ENCODE data around the gene MGST2.

Gene MGST2

GRCh38 chr4:139712882-139713281 is 47.3 kb downstream of the MGST2 start:
- DNase-seq: no peak

GRCh38 chr4:139715746-139716391 is 50.2 kb downstream of the MGST2 start:
- DNase-seq: no peak

GRCh38 chr4:139718358-139718757 is 52.7 kb downstream of the MGST2 start:
- no peak for DNase-seq

GRCh38 chr4:139718833-139719232 is 53.2 kb downstream of the MGST2 start:
- no peak for DNase-seq

- no peak for DNase-seq
Measured at GRCh38 chr4:139719381-139720101, 53.9 kb downstream of the MGST2 start.

GRCh38 chr4:139720806-139721205 is 55.2 kb downstream of the MGST2 start:
- no peak for DNase-seq

- DNase-seq: no peak
Measured at GRCh38 chr4:139721789-139722188, 56.2 kb downstream of the MGST2 start.

GRCh38 chr4:139725236-139725635 is 59.6 kb downstream of the MGST2 start:
- no peak for DNase-seq

- DNase-seq: no peak
Measured at GRCh38 chr4:139726615-139727014, 61.0 kb downstream of the MGST2 start.

- no peak for DNase-seq
Measured at GRCh38 chr4:139728146-139728545, 62.5 kb downstream of the MGST2 start.

- no peak for DNase-seq
Measured at GRCh38 chr4:139728840-139729239, 63.2 kb downstream of the MGST2 start.

- DNase-seq: no peak
Measured at GRCh38 chr4:139732991-139733570, 67.5 kb downstream of the MGST2 start.

GRCh38 chr4:139734201-139734874 is 68.7 kb downstream of the MGST2 start:
- DNase-seq: peak; percentile 46

GRCh38 chr4:139734875-139735380 is 69.3 kb downstream of the MGST2 start:
- peak; percentile 79 for DNase-seq

GRCh38 chr4:139735381-139736273 is 70.0 kb downstream of the MGST2 start:
- no peak for DNase-seq

GRCh38 chr4:139736274-139736660 is 70.6 kb downstream of the MGST2 start:
- DNase-seq: no peak

GRCh38 chr4:139736661-139737060 is 71.0 kb downstream of the MGST2 start:
- no peak for DNase-seq

GRCh38 chr4:139738846-139739613 is 73.4 kb downstream of the MGST2 start:
- DNase-seq: no peak

- no peak for DNase-seq
Measured at GRCh38 chr4:139740121-139740520, 74.5 kb downstream of the MGST2 start.

- DNase-seq: no peak
Measured at GRCh38 chr4:139740531-139741041, 75.0 kb downstream of the MGST2 start.

GRCh38 chr4:139743027-139743426 is 77.4 kb downstream of the MGST2 start:
- no peak for DNase-seq

All from CD4-positive, alpha-beta T cell treated with Interferon gamma for 1 hour (primary cell).